ENCODE results near the gene PRB3.

PRB3 gene

GRCh38 chr12:11269607-11270006, at the start of gene PRB3:
Gene PRB3, minus strand, starts transcription at chr12:11269707. Its CDS starts 38 bp downstream, at chr12:11269669.
- H3K27me3 ChIP-seq (replicated peaks): no peaks in the 10 kb centered on the region
- in situ Hi-C loops (cut with HindIII; ENCODE audit: low pct_ligation_motif_present, low sequenced_read_pairs): no loop called here
- no peak for DNase-seq
- H3K36me3 ChIP-seq (replicated peaks): no peaks in the 10 kb centered on the region
- TF ChIP-seq, protein P1, sequence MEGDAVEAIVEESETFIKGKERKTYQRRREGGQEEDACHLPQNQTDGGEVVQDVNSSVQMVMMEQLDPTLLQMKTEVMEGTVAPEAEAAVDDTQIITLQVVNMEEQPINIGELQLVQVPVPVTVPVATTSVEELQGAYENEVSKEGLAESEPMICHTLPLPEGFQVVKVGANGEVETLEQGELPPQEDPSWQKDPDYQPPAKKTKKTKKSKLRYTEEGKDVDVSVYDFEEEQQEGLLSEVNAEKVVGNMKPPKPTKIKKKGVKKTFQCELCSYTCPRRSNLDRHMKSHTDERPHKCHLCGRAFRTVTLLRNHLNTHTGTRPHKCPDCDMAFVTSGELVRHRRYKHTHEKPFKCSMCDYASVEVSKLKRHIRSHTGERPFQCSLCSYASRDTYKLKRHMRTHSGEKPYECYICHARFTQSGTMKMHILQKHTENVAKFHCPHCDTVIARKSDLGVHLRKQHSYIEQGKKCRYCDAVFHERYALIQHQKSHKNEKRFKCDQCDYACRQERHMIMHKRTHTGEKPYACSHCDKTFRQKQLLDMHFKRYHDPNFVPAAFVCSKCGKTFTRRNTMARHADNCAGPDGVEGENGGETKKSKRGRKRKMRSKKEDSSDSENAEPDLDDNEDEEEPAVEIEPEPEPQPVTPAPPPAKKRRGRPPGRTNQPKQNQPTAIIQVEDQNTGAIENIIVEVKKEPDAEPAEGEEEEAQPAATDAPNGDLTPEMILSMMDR (IDR thresholded peaks at IDR 0.05; ENCODE audit: low read depth, low read length, missing control alignments): no peak
- H3K27ac ChIP-seq: no peak within 1 kb of the TSS
- no peak within 1 kb of the TSS for H3K4me3 ChIP-seq (ENCODE audit: low read depth, low read length)

GRCh38 chr12:11310336-11310735, 40.8 kb upstream of the PRB3 start, which contains the start of gene PRB4:
Gene PRB4, minus strand, starts transcription at chr12:11310436. Its CDS starts 38 bp downstream, at chr12:11310398.
- Histone ChIP-seq H3K4me3 (ENCODE audit: low read depth, low read length) (no peak within 1 kb of the TSS), H3K27ac (no peak within 1 kb of the TSS), H3K27me3 (replicated peaks) (no peaks in the 10 kb centered on the region), H3K36me3 (replicated peaks) (no peaks in the 10 kb centered on the region)
- in situ Hi-C loops (cut with HindIII; ENCODE audit: low pct_ligation_motif_present, low sequenced_read_pairs): no loop called here
- DNase-seq: no peak
- TF ChIP-seq, protein P1 (IDR thresholded peaks at IDR 0.05; ENCODE audit: low read depth, low read length, missing control alignments): no peak

DNA sequence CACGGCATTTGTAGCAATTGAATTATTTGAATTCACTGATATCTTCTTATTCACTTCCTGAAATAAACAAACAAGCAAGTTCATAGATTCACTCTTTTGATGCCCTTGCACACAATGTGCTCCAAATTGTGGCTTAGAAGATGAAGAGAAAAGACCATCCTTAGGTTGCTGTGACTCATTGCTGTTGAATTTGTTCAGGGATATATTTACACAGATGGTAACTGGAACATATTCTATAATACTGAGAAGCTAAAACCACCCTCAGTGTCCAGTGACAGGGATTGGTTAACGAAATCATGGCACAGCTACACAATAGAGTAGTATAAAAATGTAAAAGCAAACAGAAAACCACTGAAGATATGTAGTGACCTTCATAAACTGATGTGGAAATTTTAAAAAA, 37.6 kb upstream of the PRB3 start:
- H3K4me3 ChIP-seq (ENCODE audit: low read depth, low read length): no peak overlapping the region
- in situ Hi-C loops (cut with HindIII; ENCODE audit: low pct_ligation_motif_present, low sequenced_read_pairs): no loop called here
- TF ChIP-seq, protein P1 (IDR thresholded peaks at IDR 0.05; ENCODE audit: low read depth, low read length, missing control alignments): no peak
- no peak overlapping the region for H3K27ac ChIP-seq
- peak; percentile 6 for DNase-seq
- no peaks in the 10 kb centered on the region for H3K36me3 ChIP-seq (replicated peaks)
- H3K27me3 ChIP-seq (replicated peaks): no peaks in the 10 kb centered on the region

- TF ChIP-seq, protein P1 (IDR thresholded peaks at IDR 0.05; ENCODE audit: low read depth, low read length, missing control alignments): no peak
- Histone ChIP-seq H3K27me3 (replicated peaks) (no peaks in the 10 kb centered on the region), H3K4me3 (ENCODE audit: low read depth, low read length) (no peak overlapping the region), H3K27ac (no peak overlapping the region), H3K36me3 (replicated peaks) (no peaks in the 10 kb centered on the region)
- no peak for DNase-seq
- in situ Hi-C loops (cut with HindIII; ENCODE audit: low pct_ligation_motif_present, low sequenced_read_pairs): no loop called here
Observed at GRCh38 chr12:11273449-11273848, 3.9 kb upstream of the PRB3 start.

- TF ChIP-seq, protein P1 (IDR thresholded peaks at IDR 0.05; ENCODE audit: low read depth, low read length, missing control alignments): no peak
- in situ Hi-C loops (cut with HindIII; ENCODE audit: low pct_ligation_motif_present, low sequenced_read_pairs): no loop called here
- Histone ChIP-seq H3K36me3 (replicated peaks) (no peaks in the 10 kb centered on the region), H3K27ac (no peak overlapping the region), H3K4me3 (ENCODE audit: low read depth, low read length) (no peak overlapping the region), H3K27me3 (replicated peaks) (no peaks in the 10 kb centered on the region)
- no peak for DNase-seq
Observed at GRCh38 chr12:11264501-11264900, 5.0 kb downstream of the PRB3 start.

DNA sequence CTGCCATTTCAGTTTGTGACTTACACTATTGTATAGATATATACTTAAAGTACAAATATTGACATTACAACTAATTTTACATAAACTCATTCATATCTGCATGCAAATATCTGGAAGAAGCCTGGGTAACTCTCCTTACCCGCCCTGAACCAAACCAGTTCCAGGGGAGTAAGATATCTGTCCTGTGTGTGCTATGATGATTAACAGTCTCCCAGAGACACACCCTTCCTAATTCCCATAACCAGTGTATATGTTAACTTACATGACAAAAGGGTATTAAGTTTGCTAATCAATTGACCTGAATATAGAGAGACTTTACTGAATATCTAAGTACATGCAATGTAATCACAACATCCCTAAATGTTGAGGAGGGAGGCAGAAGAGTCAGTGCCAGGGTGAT, 23.0 kb downstream of the PRB3 start:
- H3K4me3 ChIP-seq (ENCODE audit: low read depth, low read length): no peak overlapping the region
- H3K27ac ChIP-seq: no peak overlapping the region
- no peaks in the 10 kb centered on the region for H3K36me3 ChIP-seq (replicated peaks)
- DNase-seq: no peak
- H3K27me3 ChIP-seq (replicated peaks): no peaks in the 10 kb centered on the region
- in situ Hi-C loops (cut with HindIII; ENCODE audit: low pct_ligation_motif_present, low sequenced_read_pairs): loop anchor here (25.0 kb wide), 1 partner anchor 241 kb away; no protein-coding TSS in a partner anchor
- TF ChIP-seq, protein P1 (IDR thresholded peaks at IDR 0.05; ENCODE audit: low read depth, low read length, missing control alignments): no peak
